K562 (cell line): ENCODE results near the gene ACKR2. TPM values are rescaled to one million over a fixed set of nuclear protein-coding genes. Genes with fewer than 3 reads are reported as not detected.

Experiments used
- ATAC-seq: fragments of 200-7000 bp; cut with Tn5 transposase; 3 replicates; pipeline ENCODE4 v1.9.1; 2020; ENCODE audit warnings: moderate library complexity
- BruUV-seq: library from RNA; stranded (reverse); fragments of 400-500 nt; replicated peaks from 2 replicates; lab custom pipeline; 2021; lab: Mats Ljungman, UMichigan
- CTCF ChIA-PET: fragments of 300-600 bp; formaldehyde crosslinking; extraction: SDS; loops from one replicate; lab custom pipeline; 2021; ENCODE audit warnings: low intra/inter-chr PET ratio; lab: Yijun Ruan, JAX
- POLR2A ChIA-PET: fragments of 300-600, 350-650 bp; sonication (Branson Sonifier 250); formaldehyde crosslinking; extraction: SDS; loops from one replicate; lab custom pipeline; 2021; ENCODE audit warnings: antibody characterized with exemption, inconsistent platforms; lab: Yijun Ruan, JAX
- DNase-seq, 4 experiments: peaks; one replicate each; pipeline versions ENCODE4 v3.0.0 to v3.0.0-alpha.2; 2011 to 2018; ENCODE audit warnings: low spot score in 3 of 4, mixed read lengths in 3 of 4; ENCODE audit errors: extremely low read depth in 1 of 4
- FAIRE-seq: peaks from 2 replicates; lab custom pipeline; 2011; peaks lifted over from hg19 to GRCh38; lab: Jason Lieb, UNC
- H2AFZ ChIP-seq: 2 replicates; pipeline ENCODE4 v1.6.0; 2011; ENCODE audit warnings: low read depth, low read length, control low read depth, inconsistent platforms
- H3K27ac ChIP-seq: fragments of 200-600 bp; 3 replicates; pipeline ENCODE4 v1.8.0; 2011; ENCODE audit warnings: low read depth, mild to moderate bottlenecking, control low read depth, inconsistent platforms, low read length, moderate library complexity, mixed read lengths; ENCODE audit errors: extremely low read depth
- H3K27me3 ChIP-seq, 2 experiments: fragments of 300-600 bp in 1 of 2; 2 replicates in 1 of 2; 3 replicates in 1 of 2; pipeline versions ENCODE4 v1.6.0 to v1.8.0; 2011; ENCODE audit warnings: inconsistent platforms in 2 of 2, low read length in 2 of 2, mild to moderate bottlenecking in 1 of 2, mixed read lengths in 1 of 2, moderate library complexity in 1 of 2; ENCODE audit not compliant: control insufficient read depth in 2 of 2, insufficient read depth in 2 of 2
- H3K36me3 ChIP-seq: fragments of 300-600 bp; 3 replicates; pipeline ENCODE4 v1.8.0; 2011; ENCODE audit warnings: mild to moderate bottlenecking, low read length, inconsistent platforms; ENCODE audit not compliant: control insufficient read depth, insufficient read depth
- H3K4me1 ChIP-seq, 2 experiments: fragments of 200-600 bp in 1 of 2; replicated peaks in 1 of 2; 2 replicates in 1 of 2; 3 replicates in 1 of 2; pipeline versions ENCODE4 v1.5.1 to v1.8.0; 2011; ENCODE audit warnings: inconsistent platforms in 2 of 2, low read length in 2 of 2, mild to moderate bottlenecking in 1 of 2, mixed read lengths in 1 of 2, moderate library complexity in 1 of 2; ENCODE audit not compliant: control insufficient read depth in 2 of 2, insufficient read depth in 2 of 2
- H3K4me2 ChIP-seq: 2 replicates; pipeline ENCODE4 v1.6.1; 2011; ENCODE audit warnings: low read length, control low read depth, inconsistent platforms, mixed read lengths; ENCODE audit not compliant: insufficient read depth
- H3K4me3 ChIP-seq: fragments of 200-600 bp; sonication (generic), shearing (Covaris generic); 2 replicates; pipeline ENCODE4 v1.5.1; 2016; ENCODE audit warnings: control low read depth, inconsistent platforms
- H3K79me2 ChIP-seq: fragments of 200-600 bp; 3 replicates; pipeline ENCODE4 v1.8.0; 2011; ENCODE audit warnings: low read length, inconsistent platforms; ENCODE audit not compliant: control insufficient read depth, insufficient read depth
- H3K9ac ChIP-seq, 2 experiments: 2 replicates each; pipeline versions ENCODE4 v1.6.0 to v1.6.1; 2011; ENCODE audit warnings: low read depth in 2 of 2, low read length in 2 of 2, control low read depth in 1 of 2, inconsistent platforms in 1 of 2, mild to moderate bottlenecking in 1 of 2, mixed read lengths in 1 of 2; ENCODE audit not compliant: insufficient read depth in 1 of 2
- H3K9me1 ChIP-seq: one replicate; pipeline ENCODE4 v1.6.0; 2011; ENCODE audit warnings: inconsistent platforms, mild to moderate bottlenecking, low read length, moderate library complexity; ENCODE audit not compliant: control insufficient read depth, insufficient read depth
- H3K9me3 ChIP-seq: replicated peaks from 2 replicates; pipeline ENCODE4 v1.5.1; 2011; ENCODE audit warnings: low read depth, low read length, inconsistent platforms; ENCODE audit not compliant: control insufficient read depth, insufficient read depth
- H4K20me1 ChIP-seq: replicated peaks from 2 replicates; pipeline ENCODE4 v1.6.1; 2011; ENCODE audit warnings: low read length, inconsistent platforms, mixed read lengths; ENCODE audit not compliant: control insufficient read depth, insufficient read depth
- GABPA ChIP-seq: fragments of 200-800 bp; sonication (Bioruptor generic); conservative IDR thresholded peaks from 2 replicates; pipeline ENCODE4 v1.6.1; 2016; ENCODE audit warnings: low read depth, missing genetic modification characterization, missing compliant biosample characterization
- GTF3C2 ChIP-seq: IDR thresholded peaks from 3 replicates; pipeline ENCODE4 v1.6.1; 2011; ENCODE audit warnings: borderline replicate concordance, mild to moderate bottlenecking, moderate library complexity; ENCODE audit not compliant: insufficient read length; ENCODE audit errors: extremely low read depth
- NR2F6 ChIP-seq: fragments of 450-650 bp; formaldehyde crosslinking; IDR thresholded peaks from 2 replicates; pipeline ENCODE4 v1.4.0; 2020; ENCODE audit warnings: mild to moderate bottlenecking
- PHF20 ChIP-seq: fragments of 450-650 bp; IDR thresholded peaks from 2 replicates; pipeline ENCODE4 v1.6.1; 2018; ENCODE audit not compliant: partially characterized antibody
- POLR2G ChIP-seq: fragments of 200-400 bp; formaldehyde crosslinking; IDR thresholded peaks from 2 replicates; pipeline ENCODE4 v1.6.1; 2017; ENCODE audit warnings: low read depth, mild to moderate bottlenecking, antibody characterized with exemption, low read length, moderate library complexity
- RBFOX2 ChIP-seq: fragments of 200-400 bp; formaldehyde crosslinking; IDR thresholded peaks from 2 replicates; pipeline ENCODE4 v1.6.1; 2017; ENCODE audit warnings: low read depth, mild to moderate bottlenecking, low read length, moderate library complexity
- RFX1 ChIP-seq: fragments of 450-650 bp; IDR thresholded peaks from 2 replicates; pipeline ENCODE4 v1.6.1; 2016; ENCODE audit warnings: mild to moderate bottlenecking, moderate library complexity
- SIN3B ChIP-seq: fragments of 450-650 bp; IDR thresholded peaks from 2 replicates; pipeline ENCODE4 v1.6.1; 2017; ENCODE audit warnings: low read depth, mild to moderate bottlenecking, moderate library complexity
- ZNF263 ChIP-seq: sonication (generic); formaldehyde crosslinking; IDR thresholded peaks from 2 replicates; pipeline ENCODE4 v1.8.0; 2022; ENCODE audit warnings: mild to moderate bottlenecking, missing genetic modification reagents, borderline replicate concordance
- WGBS: fragments of 100-300 bp; shearing (Covaris generic); methylation state at CpG from one replicate; pipeline ENCODE4 v1.1.6; 2016; ENCODE audit warnings: low coverage, mixed read lengths; ENCODE audit not compliant: insufficient coverage; ENCODE audit errors: missing lambda C conversion rate; 5-methylcytosine and 5-hydroxymethylcytosine counted together
- in situ Hi-C: fragments of 300-500 bp; cut with MboI; formaldehyde crosslinking; loops from 4 replicates; pipeline ENCODE4 v1.15.0; 2018; ENCODE audit warnings: inconsistent platforms, mixed read lengths
- intact Hi-C: fragments of 100-400 bp; cut with micrococcal nuclease; formaldehyde crosslinking; loops from 2 replicates; pipeline ENCODE4 v1.14.2; 2022
- polyA plus RNA-seq, 8 experiments: library from polyadenylated mRNA; depleted of rRNA in 4 of 8; stranded (reverse) in 5 of 8; unstranded in 3 of 8; fragments of >200 nt; fragmentation: Nextera tagmentation in 2 of 8; fragmentation: Illumina TruSeq in 1 of 8; extraction: Ambion mirVana in 2 of 8; extraction: Trizol in 1 of 8; gene quantifications; 2 replicates each; pipeline versions ENCODE4 v1.2.1 to v1.2.3, GENCODE V29; 2011 to 2014; ENCODE audit warnings: inconsistent platforms in 1 of 8, missing spikeins in 1 of 8
- total RNA-seq, 7 experiments: library from RNA; depleted of rRNA in 6 of 7; stranded (reverse); fragments of >200 nt in 6 of 7; fragmentation: Illumina TruSeq in 2 of 7; extraction: Trizol in 2 of 7; gene quantifications; 2 replicates each; pipeline versions ENCODE4 v1.2.1 to v1.2.3, GENCODE V29; 2011 to 2021; ENCODE audit warnings: low replicate concordance in 1 of 7

Gene ACKR2
- total and polyA plus RNA-seq, 9 of the 15 experiments (the other 6 are each of a cell fraction or from before 2014, with no cell fraction given), result 0.03 to 0.69 (median 0.25) TPM; not detected in 1

GRCh38 chr3:42905740-42906069, 96.5 kb downstream of the ACKR2 start (continued):
- no peak for TF ChIP-seq RFX1
- no peak for TF ChIP-seq NR2F6 (CRISPR knock-in tag)
- no peak for TF ChIP-seq RBFOX2

GRCh38 chr3:42906070-42906847, 97.0 kb downstream of the ACKR2 start, which contains the start of gene ZNF662:
Gene ZNF662 (plus strand): TSS chr3:42906142. CDS start chr3:42908115, 1,973 bp downstream.
- intact Hi-C loops (no loop called here), in situ Hi-C loops (no loop called here)
- Histone ChIP-seq H3K27ac (no peak within 1 kb of the TSS), H3K9me3 (no peaks in the 10 kb centered on the region), H3K36me3 (no peaks in the 10 kb centered on the region), H3K9me1 (no peaks in the 10 kb centered on the region), H3K79me2 (no peaks in the 10 kb centered on the region), H2AFZ (peak within 1 kb of the TSS; percentile 33; the same call in 1 of the 2 replicates), H3K4me2 (no peak within 1 kb of the TSS), H3K27me3 (peaks cover 30 to 33% of the 10 kb centered on the region in 2 experiments), H3K4me3 (no peak within 1 kb of the TSS), H4K20me1 (0 out of 2 replicates have a peak, but pooled peaks cover 4% of the 10 kb centered on the region), H3K4me1 (peaks cover 0 to 14% of the 10 kb centered on the region in 2 experiments; a peak in 2 of 5 replicates), H3K9ac (no peak within 1 kb of the TSS)
- DNase-seq (no peak), FAIRE-seq (no peak), ATAC-seq (peak; percentile 66)
- ChIA-PET POLR2A (no interaction called here), CTCF (no interaction called here)
- no TSS peak for BruUV-seq
- 5% methylated on average over 53 of the region's 59 CpGs for WGBS
- peak; percentile 30; the same call in 1 of the 2 replicates for TF ChIP-seq GABPA (tag)
- TF ChIP-seq PHF20, result no peak
- TF ChIP-seq POLR2G, result peak; percentile 46; the same call in 1 of the 2 replicates
- TF ChIP-seq ZNF263 (CRISPR knock-in tag), result peak; percentile 83
- TF ChIP-seq SIN3B, result no peak
- no peak for TF ChIP-seq GTF3C2
